Kidney capillary endothelial cell (primary cell): ENCODE data around the gene NADSYN1.

ENCODE experiments used
- DNase-seq: peaks from one replicate; pipeline ENCODE4 v3.0.0-alpha.2; 2018; ENCODE audit warnings: low spot score

NADSYN1 gene

DNA sequence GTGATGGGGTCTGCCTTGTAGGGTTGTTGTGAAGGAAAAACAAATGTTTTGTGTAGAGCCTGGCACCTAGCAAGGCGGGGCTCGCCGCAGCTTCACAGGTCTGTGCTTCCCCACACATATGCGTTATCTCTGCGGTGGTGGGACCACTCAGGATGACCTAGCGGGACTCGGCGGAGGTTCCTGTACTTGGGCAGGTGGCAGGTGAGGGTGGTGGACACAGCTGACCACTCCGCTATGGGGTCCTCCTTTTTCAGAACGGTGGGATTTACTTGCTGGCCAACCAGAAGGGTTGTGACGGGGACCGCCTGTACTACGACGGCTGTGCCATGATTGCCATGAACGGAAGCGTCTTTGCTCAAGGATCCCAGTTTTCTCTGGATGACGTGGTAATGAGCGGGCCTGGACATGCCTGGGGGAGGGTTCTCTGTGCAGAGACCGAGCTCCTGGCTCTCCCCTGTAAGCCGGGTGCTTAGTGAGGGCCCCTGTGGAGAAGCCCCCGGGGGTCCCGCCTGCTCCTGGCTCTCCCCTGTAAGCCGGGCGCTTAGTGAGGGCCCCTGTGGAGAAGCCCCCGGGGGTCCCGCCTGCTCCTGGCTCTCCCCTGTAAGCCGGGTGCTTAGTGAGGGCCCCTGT lies 21.3 kb downstream of the NADSYN1 start:
- DNase-seq, result no peak

DNA sequence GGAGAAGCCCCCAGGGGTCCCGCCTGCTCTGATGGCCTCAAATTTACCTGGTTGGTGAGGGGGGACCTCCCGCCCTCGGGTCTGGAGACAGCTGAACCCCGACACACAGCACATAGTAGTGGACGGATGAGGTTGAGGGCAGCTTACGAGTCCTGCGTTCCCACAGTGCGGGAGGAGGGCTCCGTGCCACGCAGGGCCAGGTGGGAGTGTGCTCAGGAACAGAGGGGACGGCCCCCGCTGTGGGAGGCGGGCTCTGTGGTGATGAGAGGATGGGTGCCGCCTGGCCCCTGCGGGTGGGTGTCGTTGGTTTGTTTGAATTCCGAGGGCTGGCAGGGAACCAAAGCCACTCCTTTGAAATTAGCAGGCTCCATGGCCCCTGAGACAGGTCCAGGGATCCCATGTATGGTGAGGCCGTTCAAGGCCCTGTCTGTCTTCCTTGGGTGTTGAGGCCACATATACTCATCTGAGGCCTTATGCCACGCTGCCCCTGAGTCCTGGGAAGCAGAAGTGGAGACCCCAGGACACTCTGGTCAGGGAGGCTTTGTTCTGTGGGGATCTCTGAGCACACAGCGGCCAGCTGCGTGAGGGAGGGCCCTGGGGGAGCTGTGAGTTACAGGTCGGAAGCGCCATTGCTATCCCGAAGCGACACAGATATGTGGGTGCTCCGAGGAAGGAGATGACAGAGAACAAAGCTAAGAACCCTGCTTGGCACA lies 21.9 kb downstream of the NADSYN1 start:
- DNase-seq, result no peak

DNA sequence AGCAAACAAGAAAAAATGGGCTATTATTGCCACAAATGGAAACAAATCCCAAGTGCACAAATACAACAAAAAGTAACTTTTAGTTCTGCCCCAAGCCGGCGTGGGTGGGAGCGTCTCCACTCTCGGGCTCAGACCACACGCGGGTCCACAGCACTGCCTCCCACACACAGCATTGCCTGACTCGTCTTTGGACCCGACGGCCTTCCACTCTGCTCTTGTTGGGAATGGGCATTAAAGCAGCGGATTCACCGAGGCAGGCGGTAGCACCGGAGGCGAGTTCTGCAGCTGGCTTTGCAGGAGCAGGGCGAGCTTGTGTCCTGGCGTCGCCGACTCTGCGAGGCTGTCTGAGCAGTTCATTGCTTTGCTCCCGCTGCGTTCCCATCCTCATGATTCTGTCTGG lies 23.0 kb downstream of the NADSYN1 start:
- no peak for DNase-seq

DNA sequence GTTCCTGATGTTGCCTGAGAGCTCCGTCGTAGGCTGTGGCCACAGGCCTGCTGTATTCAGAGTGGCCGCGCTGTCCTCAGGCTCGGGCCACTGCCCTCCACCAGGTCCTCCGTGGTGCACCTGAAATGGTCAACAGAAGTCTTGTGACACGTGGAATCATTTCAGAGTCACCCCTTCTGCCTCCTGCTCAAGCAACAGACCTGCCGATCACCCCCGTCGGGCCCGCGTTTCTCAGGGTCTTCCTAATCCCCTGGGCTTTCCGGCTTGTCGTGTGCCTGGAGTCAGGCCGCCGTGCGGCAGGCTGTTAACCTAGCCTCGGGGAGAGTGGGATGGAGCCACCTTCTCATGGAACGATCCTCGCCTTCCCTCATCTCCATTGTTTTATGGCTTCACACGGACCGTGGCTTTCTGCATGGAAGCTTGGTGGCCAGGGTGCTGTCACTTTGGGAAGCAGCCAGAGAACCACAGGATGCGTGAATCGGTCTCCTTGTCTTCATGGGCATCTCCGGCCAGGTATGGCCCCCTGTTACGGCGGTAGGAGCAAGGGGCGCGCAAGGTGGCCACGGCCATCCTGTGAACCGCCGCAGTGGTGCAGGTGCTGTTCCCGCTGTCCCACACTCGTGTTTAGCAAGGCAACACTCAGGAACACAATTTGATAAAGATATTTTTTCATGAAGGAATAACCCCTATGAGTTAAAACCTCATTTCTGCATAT lies 24.1 kb downstream of the NADSYN1 start:
- DNase-seq, result no peak

DNA sequence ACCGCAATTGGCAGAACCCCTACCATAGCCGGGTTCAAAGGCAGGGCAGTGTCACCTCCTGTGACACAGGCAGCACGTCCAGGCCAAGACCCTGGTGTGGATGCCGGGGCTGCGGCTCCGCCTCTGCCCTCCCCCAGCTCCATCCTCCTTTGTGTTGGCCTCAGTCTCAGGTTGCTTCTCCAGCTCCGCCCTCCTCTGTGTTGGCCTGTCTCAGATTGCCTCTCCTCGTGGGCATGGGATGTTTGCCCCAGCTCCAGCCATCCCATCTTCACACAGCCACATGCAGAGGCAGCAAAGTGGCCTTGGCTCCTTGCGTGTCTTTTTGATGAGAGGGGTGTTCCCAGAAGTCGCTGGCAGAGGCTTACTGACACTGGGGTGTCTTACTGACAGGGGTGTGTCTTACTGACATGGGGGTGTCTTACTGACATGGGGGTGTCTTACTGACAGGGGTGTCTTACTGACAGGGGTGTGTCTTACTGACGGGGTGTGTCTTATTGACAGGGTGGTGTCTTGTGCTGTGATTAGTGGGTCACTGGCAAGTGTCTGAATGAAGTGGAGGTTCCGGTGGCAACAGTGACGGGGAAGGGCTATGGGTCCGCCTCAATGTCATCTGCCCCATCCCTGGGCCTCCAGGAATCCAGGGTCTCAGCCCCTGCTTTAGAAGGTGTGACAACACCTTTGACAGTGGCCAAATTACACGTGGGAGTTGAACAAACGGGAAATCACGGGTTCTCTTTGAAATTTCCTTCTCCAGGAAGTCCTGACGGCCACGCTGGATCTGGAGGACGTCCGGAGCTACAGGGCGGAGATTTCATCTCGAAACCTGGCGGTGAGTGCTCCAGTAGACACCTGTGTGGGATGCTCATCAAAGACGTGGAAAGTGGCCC lies 24.9 kb downstream of the NADSYN1 start:
- no peak for DNase-seq

DNA sequence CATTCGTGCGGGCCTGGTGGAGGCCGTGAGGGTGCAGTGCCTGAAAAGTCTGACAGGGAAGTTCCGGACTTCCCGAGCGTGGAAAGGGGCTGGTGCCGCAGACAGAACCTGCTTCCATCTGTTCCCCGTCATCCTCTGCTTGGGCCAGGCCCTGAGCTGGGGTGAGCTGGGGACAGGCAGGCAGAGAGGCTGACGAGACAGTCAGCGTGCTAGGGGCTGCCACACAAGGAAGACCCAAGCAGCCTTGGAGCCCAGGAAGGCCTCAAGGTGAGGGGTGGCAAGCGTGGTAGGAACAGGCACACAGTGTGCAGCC lies 25.5 kb downstream of the NADSYN1 start:
- DNase-seq, result no peak

DNA sequence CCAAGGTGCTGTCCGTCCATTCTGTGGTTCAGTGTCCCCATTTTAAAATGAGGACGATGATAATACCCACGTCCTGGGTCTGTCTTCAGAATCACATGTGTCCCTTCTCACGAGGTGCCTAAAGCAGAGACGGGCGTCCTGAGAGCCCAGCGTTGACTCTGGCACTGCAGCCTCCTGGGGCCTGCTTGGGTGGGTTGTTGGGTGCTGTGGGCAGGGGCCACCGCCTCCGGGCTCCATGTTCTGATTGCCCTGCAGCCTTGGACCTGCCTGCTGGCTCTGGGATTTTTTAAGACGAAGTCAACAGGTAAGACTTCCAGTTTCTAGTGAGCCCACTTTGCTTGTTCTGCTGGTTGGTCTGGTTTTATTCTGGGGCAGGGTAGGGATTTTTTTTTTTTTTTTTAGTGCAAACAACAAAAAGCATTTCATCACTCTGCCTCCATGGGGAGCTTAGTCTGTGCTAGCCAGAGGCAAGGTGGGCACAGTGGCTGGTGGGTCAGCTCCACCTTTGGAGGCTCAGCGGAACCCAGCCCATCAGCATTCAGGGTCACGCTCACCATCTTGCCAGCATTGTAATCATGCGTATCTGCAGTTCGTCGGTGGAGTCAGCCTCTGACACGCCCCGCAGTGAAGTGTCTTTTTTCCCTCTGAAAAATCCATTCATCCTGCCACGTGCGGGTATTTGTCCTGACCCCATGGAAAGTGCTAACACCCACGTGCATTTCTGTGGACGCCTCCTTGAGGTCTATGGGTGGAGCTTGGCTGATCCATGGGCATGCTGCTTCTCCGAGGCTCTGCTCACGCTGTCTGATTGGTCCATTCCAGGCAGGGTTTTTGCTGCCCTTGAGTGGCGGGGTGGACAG lies 28.3 kb downstream of the NADSYN1 start:
- DNase-seq, result no peak

DNA sequence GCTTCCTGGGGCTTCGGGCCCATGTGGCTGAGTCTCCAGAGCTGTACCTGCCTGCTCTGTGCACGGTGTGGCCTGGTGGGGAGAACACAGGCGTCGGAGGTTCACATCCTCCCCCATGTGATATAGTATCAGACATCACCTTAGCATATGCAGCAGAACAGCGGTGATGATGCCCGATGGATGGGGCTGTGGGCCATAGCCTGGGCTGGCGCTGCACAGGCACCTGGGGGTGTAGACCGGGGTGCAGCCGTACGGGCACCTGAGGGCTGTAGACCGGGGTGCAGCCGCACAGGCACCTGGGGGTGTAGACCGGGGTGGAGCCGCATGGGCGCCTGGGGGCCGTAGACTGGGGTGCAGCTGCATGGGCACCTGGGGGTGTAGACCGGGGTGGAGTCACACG lies 29.2 kb downstream of the NADSYN1 start:
- DNase-seq, result no peak

DNA sequence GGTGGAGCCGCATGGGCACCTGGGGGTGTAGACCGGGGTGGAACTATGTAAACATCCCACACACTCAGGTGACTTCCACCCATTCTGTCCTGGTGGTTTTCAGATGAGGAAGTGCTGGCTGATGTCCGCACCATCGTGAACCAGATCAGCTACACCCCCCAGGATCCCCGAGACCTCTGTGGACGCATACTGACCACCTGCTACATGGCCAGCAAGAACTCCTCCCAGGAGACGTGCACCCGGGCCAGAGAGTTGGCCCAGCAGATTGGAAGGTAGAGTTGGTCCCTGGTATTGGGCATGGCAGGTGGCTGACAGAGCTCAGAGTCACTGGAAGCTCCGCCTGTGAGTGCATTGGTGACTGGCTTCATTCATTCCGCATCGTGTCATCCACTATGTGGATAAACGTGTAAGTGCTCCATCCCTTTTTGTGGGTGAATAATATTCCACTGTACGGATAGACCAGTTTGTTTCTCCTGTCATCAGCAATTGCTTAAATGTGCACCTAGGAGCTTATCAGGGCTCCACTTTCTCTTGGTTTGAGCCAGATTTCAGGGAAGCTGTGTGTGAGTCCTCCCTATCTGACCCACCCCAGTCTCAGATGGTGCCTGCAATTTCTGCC lies 29.9 kb downstream of the NADSYN1 start:
- DNase-seq, result no peak

DNA sequence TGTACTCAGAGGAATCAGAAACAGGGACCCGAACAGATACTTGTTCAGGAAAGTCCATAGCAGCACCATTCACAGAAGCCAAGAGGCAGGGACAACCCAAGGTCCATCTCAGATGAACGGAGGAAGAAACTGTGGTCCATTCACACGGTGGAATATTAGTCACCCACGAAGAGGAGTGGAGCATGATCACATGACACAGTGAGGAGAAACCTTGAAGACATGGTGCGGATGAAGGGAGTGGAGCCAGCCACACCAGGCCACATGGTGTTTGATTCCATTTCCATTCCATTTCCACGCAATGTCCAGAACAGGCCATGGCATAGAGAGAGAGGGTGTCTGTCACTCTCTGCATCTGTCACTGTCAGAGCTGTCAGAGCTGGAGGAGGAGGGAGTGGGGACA lies 30.7 kb downstream of the NADSYN1 start:
- no peak for DNase-seq

DNA sequence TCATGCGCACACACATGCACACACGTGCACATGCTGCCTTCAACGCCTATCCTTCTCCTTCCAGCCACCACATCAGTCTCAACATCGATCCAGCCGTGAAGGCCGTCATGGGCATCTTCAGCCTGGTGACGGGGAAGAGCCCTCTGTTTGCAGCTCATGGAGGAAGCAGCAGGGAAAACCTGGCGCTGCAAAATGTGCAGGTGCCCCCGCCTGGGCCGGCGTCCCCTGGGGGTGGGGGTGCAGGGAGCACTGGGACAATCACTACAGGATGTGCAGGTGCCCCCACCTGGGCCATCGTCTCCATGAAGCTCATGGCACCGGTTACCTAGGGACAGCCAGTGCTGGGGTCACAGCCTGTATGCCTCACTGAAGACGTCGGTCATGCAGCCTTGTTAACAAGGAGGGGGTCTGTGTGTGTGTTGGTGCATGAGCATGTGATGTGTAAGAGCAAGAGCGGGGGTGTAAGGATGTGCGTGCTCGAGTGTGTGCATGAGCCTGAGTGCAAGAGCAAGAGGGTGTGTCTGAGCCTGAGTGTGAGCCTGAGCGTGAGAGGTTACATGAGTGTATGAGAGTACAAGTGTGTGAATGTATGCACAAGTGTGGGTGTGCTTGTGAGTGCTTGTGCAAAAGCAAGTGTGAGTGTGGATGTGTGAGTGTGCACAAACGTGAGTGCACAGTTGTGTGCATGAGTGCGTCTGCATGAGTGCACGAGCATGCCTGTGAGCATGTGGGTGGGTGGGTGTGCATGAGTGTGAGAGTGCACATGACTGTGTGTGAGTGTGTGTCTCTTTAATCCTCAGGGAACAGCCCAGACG lies 31.5 kb downstream of the NADSYN1 start:
- no peak for DNase-seq

DNA sequence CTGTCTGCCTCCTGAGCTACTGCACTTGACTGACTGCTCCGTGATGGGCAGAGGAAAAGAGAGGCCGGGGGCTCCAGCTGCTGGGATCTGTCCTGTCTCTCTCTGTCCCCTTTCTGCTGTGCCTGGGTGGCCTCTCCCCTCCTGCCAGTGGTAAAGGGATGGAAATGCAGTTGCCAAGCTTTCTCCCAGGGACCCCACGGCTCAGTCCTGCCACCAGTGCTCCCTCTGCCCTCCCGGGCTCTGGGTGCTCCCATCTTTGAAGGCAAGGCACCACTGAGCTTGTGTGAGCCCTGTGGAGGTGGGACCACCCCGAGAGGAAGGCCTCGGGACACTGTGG lies 32.0 kb downstream of the NADSYN1 start:
- DNase-seq, result no peak

DNA sequence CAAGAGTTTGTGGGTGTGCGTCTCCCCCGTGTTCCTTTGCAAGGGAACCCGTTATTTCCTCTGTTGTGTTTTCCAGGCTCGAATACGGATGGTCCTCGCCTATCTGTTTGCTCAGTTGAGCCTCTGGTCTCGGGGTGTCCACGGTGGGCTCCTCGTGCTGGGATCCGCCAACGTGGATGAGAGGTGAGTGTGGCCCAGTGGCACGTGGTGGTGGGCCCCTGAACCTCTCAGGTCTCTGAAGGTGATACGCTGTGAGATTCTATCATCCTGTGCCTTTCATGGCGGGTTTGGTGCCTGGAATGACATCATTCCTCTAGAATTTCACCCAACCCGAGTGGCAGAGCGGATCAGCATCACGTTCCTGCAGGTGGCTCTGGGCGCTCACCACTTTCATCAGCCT lies 32.5 kb downstream of the NADSYN1 start:
- no peak for DNase-seq

DNA sequence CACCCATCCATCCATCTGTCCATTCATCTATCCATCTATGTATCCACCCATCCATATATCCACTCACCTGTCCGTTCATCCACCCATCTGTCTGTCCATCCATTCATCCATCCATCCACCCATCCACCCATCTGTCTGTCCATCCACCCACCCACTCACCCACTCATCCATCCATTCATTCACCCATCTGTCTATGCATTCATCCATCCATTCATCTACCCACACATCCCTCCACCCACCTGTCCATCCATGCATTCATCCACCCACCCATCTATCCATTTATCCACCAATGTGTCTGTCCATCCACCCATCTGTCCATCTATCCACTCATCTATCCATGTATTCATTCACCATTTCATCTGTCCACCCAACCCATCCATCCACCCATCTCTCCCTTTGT lies 33.3 kb downstream of the NADSYN1 start:
- no peak for DNase-seq

DNA sequence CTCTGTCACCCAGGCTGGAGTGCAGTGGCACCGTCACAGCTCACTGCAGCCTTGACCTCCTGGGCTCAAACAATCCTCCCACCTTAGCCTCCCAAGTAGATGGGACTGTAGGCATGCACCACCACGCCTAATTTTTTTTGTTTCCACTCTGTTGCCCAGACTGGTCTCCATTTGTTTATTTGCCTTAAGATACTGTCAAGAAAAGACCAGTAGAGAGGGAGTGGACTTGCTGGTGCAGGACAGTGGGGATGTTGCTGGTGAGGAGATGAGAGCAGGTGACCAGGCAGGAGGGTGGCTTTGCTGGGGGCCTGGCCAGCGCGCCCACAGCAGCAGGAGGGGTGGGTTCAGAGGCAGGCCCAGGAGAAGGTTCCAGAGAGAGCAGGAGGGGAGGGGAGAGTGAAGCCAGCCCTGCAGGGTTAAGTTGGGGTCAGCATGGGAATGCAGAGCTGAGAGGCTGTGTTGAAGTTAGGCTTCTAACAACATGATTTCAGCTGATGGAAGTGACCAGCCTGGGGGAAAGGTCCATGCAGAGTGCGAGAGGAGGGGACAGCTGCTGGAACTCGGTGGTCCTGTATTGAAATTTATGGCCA lies 35.8 kb downstream of the NADSYN1 start:
- DNase-seq, result no peak

DNA sequence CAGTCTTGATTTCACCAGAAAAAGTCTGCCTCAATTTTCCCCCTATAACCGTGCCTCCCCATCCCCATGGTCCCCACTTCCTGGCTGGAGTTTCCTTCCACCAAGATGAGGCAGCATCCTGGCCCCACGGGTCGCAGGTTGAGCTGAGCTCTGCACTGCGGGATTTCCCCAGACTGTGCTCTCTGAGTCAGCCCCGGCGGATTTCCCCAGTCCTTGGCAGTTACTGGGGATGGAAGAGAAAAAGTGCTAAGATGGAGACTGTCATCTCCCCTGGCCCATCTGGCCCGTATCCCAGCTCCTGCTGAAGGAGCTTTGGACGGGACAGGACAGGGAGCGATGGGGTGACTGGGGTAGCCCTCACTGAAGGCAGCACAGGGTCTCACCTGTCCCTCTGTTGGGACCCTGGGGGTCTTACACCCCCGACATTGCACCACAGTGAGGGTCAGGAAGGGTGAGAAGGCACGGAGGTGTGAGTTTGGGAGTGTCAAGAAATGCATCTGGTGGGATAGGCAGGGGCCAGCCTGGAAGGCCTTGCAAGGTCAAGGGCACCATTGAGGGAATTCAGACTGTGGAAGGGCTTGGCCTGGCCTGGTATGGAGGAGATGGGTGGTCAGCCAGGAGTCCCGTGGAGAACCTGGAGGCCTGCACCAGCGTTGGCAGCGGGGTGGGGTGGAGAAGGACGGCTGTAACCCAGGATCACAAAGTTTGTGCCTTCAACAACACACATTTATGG lies 36.5 kb downstream of the NADSYN1 start:
- peak; percentile 66 for DNase-seq

DNA sequence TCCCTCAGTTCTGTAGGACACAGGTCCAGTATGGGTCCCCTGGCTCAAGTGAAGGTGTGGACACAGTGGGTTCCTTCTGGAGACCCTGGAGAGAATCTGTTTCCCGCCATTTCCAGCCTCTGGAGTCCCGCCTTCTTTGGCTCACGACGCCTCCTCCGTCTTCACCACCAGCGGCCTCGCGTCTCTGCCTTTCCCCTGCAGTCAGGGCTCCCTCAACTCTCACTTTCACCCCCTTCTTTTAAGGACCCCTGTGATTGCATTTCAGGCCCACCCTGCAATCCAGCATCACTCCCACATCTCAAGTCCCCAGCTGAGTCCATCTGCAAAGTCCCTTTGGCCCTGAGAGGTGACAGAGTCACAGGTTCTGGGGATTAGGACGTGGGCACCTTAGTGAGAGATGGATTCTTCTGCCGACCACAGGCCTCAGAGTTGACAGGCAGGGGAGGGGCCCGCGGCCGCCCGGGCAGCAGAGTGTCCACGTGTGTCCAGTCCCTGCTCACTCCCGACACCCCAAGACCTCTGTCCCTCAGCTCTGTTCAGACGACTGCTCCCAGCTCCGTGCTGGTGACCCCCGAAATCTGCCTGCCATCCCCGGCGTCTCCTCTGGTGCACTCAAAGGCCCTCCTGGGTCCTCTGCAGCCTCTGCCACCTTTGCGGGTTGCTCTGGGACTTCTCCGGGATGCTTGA lies 37.2 kb downstream of the NADSYN1 start:
- DNase-seq, result no peak

DNA sequence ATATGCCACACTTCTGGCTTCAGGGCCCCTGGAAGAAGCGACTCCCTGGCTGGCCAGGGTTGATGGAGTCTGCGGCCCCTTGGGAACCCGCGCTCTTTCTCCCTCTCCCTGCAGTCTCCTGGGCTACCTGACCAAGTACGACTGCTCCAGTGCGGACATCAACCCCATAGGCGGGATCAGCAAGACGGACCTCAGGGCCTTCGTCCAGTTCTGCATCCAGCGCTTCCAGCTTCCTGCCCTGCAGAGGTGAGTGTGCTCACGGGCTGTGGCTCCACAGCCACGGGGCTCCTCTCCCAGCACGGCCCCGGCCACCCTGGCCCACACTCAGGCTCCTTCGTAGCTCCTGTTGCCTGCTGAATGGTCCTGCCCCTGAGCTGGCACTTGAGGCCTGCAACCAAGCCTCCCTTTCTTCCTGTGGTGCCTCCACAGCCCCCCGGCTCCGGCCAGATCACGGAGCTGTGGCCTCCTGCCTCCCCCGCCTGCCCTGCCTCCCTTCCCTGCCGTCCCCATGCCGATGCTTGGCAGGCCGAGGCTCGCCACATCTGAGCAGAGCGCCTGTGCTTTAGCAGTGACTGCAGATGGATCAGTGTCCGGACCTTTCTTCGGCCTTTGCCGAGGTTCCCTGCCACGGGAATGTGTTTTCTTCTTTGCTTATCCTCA lies 37.9 kb downstream of the NADSYN1 start:
- DNase-seq, result no peak
